NT2/D1 (cell line): ENCODE results near the gene SLC25A22.

ENCODE experiments used
- SUZ12 ChIP-seq: IDR thresholded peaks from 2 replicates; pipeline ENCODE4 v1.6.1; 2011; ENCODE audit not compliant: insufficient read length, insufficient read depth; ENCODE audit errors: extremely low read depth
- YY1 ChIP-seq: IDR thresholded peaks from 2 replicates; pipeline ENCODE4 v1.6.1; 2011; ENCODE audit not compliant: insufficient read length, insufficient read depth
- ZNF274 ChIP-seq: IDR thresholded peaks from 2 replicates; pipeline ENCODE4 v1.6.1; 2011; ENCODE audit warnings: mild to moderate bottlenecking, low read depth, low read length

DNA sequence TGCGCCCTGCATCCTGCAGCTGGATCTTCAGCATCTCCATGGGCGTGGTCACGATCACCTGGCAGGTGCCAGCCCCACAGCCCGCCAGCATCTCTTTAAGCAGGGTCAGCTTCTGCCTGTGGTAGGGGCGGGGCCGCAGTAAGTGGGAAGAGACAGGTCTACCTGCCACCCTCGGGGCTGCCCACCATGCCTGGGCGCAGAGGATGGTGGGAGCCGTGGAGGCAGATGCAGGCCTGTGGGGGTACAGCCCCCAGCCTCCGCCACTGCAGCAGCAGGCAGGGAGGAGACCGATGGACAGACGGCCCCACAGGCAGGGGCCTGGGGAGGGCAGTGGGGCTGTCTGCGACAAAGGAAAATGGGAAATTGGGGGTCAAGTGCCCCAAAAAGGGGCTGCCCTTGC, 5.2 kb downstream of the SLC25A22 start:
- TF ChIP-seq YY1 (no peak), ZNF274 (no peak), SUZ12 (no peak)
